DND-41 (cell line): ENCODE results near the gene GPRC5B.

ENCODE experiments used
- EZH2 ChIP-seq: IDR thresholded peaks from 3 replicates; pipeline ENCODE4 v1.6.1; 2012; ENCODE audit warnings: borderline replicate concordance, low read depth, mild to moderate bottlenecking, moderate library complexity, low read length, inconsistent platforms; ENCODE audit not compliant: severe bottlenecking
- TF ChIP-seq, protein P1 (sequence below): IDR thresholded peaks from 2 replicates; pipeline ENCODE4 v1.5.1; 2012; ENCODE audit warnings: borderline replicate concordance, low read length, moderate library complexity, mild to moderate bottlenecking; ENCODE audit not compliant: poor library complexity, severe bottlenecking; ENCODE audit errors: extremely low read depth

DNA sequence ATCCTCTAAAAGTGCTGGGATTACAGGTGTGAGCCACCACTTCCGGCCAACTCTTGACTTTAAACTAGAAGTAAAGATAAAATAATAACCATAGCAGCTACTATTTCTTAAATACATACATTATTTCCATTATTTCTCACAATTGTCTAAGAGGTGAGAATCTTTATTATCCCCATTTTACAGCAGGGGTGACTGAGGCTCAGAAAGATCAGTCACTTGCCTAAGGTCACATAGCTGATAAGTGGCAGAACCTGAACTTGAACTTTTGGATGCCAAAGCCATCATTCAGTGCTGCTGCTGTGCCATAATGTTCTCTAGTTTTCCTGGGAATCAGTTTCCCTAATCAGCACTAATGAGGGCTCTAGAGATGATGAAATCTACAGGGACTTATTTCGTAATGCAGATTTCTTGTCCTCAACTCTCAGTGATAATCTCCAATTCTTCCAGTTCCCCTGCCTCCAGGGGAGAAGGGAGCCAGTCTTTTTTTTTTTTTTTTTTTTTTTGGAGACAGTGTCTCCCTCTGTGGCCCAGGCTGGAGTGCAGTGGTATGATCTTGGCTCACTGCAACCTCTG is 25.2 kb upstream of the GPRC5B start:
- TF ChIP-seq, protein P1, sequence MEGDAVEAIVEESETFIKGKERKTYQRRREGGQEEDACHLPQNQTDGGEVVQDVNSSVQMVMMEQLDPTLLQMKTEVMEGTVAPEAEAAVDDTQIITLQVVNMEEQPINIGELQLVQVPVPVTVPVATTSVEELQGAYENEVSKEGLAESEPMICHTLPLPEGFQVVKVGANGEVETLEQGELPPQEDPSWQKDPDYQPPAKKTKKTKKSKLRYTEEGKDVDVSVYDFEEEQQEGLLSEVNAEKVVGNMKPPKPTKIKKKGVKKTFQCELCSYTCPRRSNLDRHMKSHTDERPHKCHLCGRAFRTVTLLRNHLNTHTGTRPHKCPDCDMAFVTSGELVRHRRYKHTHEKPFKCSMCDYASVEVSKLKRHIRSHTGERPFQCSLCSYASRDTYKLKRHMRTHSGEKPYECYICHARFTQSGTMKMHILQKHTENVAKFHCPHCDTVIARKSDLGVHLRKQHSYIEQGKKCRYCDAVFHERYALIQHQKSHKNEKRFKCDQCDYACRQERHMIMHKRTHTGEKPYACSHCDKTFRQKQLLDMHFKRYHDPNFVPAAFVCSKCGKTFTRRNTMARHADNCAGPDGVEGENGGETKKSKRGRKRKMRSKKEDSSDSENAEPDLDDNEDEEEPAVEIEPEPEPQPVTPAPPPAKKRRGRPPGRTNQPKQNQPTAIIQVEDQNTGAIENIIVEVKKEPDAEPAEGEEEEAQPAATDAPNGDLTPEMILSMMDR = no peak
- no peak for TF ChIP-seq EZH2
